Peyer's patch (tissue), 4 donors: Measurements from ENCODE around the gene TWSG1.

Experiments
- CTCF ChIP-seq, 6 experiments: fragments of 450-650 bp in 4 of 6; fragments of 200-600 bp in 2 of 6; sonication (generic) in 1 of 6; IDR thresholded peaks; one replicate each; pipeline ENCODE4 v1.5.1; 2017 to 2019; ENCODE audit warnings: antibody characterized with exemption in 6 of 6, mild to moderate bottlenecking in 3 of 6, moderate library complexity in 1 of 6
- POLR2A ChIP-seq, 2 donors: fragments of 450-650 bp; IDR thresholded peaks; one replicate each; pipeline ENCODE4 v1.5.1; 2017; ENCODE audit warnings: antibody characterized with exemption in 2 of 2, mild to moderate bottlenecking in 2 of 2, moderate library complexity in 2 of 2

- TF ChIP-seq CTCF (IDR thresholded peaks at IDR 0.05): no peak
- no peak for TF ChIP-seq POLR2A (IDR thresholded peaks at IDR 0.05)
Observed at GRCh38 chr18:9365406-9365805, 30.8 kb downstream of the TWSG1 start.
